HepG2 (cell line): ENCODE results near the gene TBC1D22A. TPM values are rescaled to one million over a fixed set of nuclear protein-coding genes. Genes with fewer than 3 reads are reported as not detected.

Experiments
- HOXA5 ChIP-seq: sonication (generic); formaldehyde crosslinking; IDR thresholded peaks from 2 replicates; pipeline ENCODE4 v1.4.0; 2020; ENCODE audit warnings: missing genetic modification reagents
- MYPOP ChIP-seq: sonication (generic); formaldehyde crosslinking; IDR thresholded peaks from 2 replicates; pipeline ENCODE4 v1.8.1; 2023; ENCODE audit warnings: mild to moderate bottlenecking, moderate library complexity, missing genetic modification reagents
- PHF5A ChIP-seq: IDR thresholded peaks from one replicate; pipeline ENCODE4 v1.6.1; 2018; ENCODE audit warnings: low read depth, missing genetic modification reagents; ENCODE audit not compliant: unreplicated experiment
- PLRG1 ChIP-seq: fragments of 450-650 bp; conservative IDR thresholded peaks from 2 replicates; pipeline ENCODE4 v1.6.1; 2016
- SIN3B ChIP-seq: fragments of 150-350 bp; IDR thresholded peaks from 2 replicates; pipeline ENCODE4 v1.6.1; 2014; ENCODE audit warnings: low read length
- SKI ChIP-seq: fragments of 450-650 bp; IDR thresholded peaks from one replicate; pipeline ENCODE4 v1.6.1; 2018; ENCODE audit warnings: mild to moderate bottlenecking; ENCODE audit not compliant: partially characterized antibody
- TBX3 ChIP-seq: fragments of 450-650 bp; IDR thresholded peaks from 2 replicates; pipeline ENCODE4 v1.6.1; 2017; ENCODE audit warnings: antibody characterized with exemption, mild to moderate bottlenecking, inconsistent platforms, borderline replicate concordance
- ZNF160 ChIP-seq: sonication (generic); formaldehyde crosslinking; IDR thresholded peaks from 2 replicates; pipeline ENCODE4 v1.8.0; 2022; ENCODE audit warnings: mild to moderate bottlenecking, inconsistent platforms, missing genetic modification reagents
- ZNF292 ChIP-seq: sonication (generic); formaldehyde crosslinking; IDR thresholded peaks from 2 replicates; pipeline ENCODE4 v1.8.1; 2022; ENCODE audit warnings: mild to moderate bottlenecking, low read depth, missing genetic modification reagents, borderline replicate concordance
- ZNF33B ChIP-seq: sonication (generic); formaldehyde crosslinking; IDR thresholded peaks from 2 replicates; pipeline ENCODE4 v1.5.1; 2020; ENCODE audit warnings: mild to moderate bottlenecking, missing genetic modification reagents
- ZNF451 ChIP-seq: sonication (generic); formaldehyde crosslinking; IDR thresholded peaks from 2 replicates; pipeline ENCODE4 v1.5.0; 2020; ENCODE audit warnings: mild to moderate bottlenecking, missing genetic modification reagents
- ZNF460 ChIP-seq: sonication (generic); formaldehyde crosslinking; IDR thresholded peaks from 2 replicates; pipeline ENCODE4 v1.5.1; 2020; ENCODE audit warnings: missing genetic modification reagents, mild to moderate bottlenecking, borderline replicate concordance
- ZNF75D ChIP-seq: sonication (generic); formaldehyde crosslinking; IDR thresholded peaks from 2 replicates; pipeline ENCODE4 v1.8.1; 2023; ENCODE audit warnings: missing genetic modification reagents, mild to moderate bottlenecking, borderline replicate concordance
- ZSCAN12 ChIP-seq: sonication (generic); formaldehyde crosslinking; IDR thresholded peaks from 2 replicates; pipeline ENCODE4 v1.9.0; 2021; ENCODE audit warnings: mild to moderate bottlenecking, missing genetic modification reagents
- ZXDC ChIP-seq: sonication (generic); formaldehyde crosslinking; IDR thresholded peaks from 2 replicates; pipeline ENCODE4 v1.5.0; 2020; ENCODE audit warnings: mild to moderate bottlenecking, missing genetic modification reagents
- polyA plus RNA-seq, 8 experiments: library from polyadenylated mRNA; depleted of rRNA in 3 of 8; stranded (reverse) in 7 of 8; unstranded in 1 of 8; fragments of >200 nt; fragmentation: Illumina TruSeq in 4 of 8; extraction: Trizol in 4 of 8; gene quantifications; 2 replicates each; pipeline versions ENCODE4 v1.2.1 to v1.2.3, GENCODE V29; 2011 to 2016; ENCODE audit warnings: low read depth in 4 of 8, missing spikeins in 1 of 8, mixed read lengths in 1 of 8; ENCODE audit not compliant: insufficient read depth in 1 of 8
- total RNA-seq, 5 experiments: library from RNA; depleted of rRNA; stranded (reverse); fragments of >200 nt; fragmentation: Illumina TruSeq; extraction: Trizol; gene quantifications; 2 replicates each; pipeline ENCODE4 v1.2.3, GENCODE V29; 2016; ENCODE audit warnings: low read depth in 1 of 5
- TF ChIP-seq, protein P1 (sequence below): sonication (generic); formaldehyde crosslinking; IDR thresholded peaks from 2 replicates; pipeline ENCODE4 v1.4.0; 2020; ENCODE audit warnings: missing genetic modification reagents, low read depth, mild to moderate bottlenecking, borderline replicate concordance
- TF ChIP-seq, protein P2 (sequence below): sonication (generic); formaldehyde crosslinking; IDR thresholded peaks from 2 replicates; pipeline ENCODE4 v1.9.0; 2021; ENCODE audit warnings: missing genetic modification reagents, mild to moderate bottlenecking, borderline replicate concordance
- TF ChIP-seq, protein P3 (sequence below): sonication (generic); formaldehyde crosslinking; IDR thresholded peaks from 2 replicates; pipeline ENCODE4 v1.4.0; 2020; ENCODE audit warnings: missing genetic modification reagents
- TF ChIP-seq, protein P4 (sequence below): sonication (generic); formaldehyde crosslinking; IDR thresholded peaks from 2 replicates; pipeline ENCODE4 v1.4.0; 2020; ENCODE audit warnings: missing genetic modification reagents

Gene TBC1D22A
- total and polyA plus RNA-seq, 2 of the 13 experiments (the other 11 are each of a cell fraction or from before 2014, with no cell fraction given), result 17.3 to 18.0 TPM

- peak; percentile 97; the same call in 1 of the 2 replicates for TF ChIP-seq ZNF33B (CRISPR knock-in tag)
- no peak for TF ChIP-seq ZNF75D
- no peak for TF ChIP-seq ZSCAN12 (CRISPR knock-in tag)
- TF ChIP-seq TBX3, result no peak
- 0 out of 2 replicates have a peak, but pooled peaks have one; percentile 50 for TF ChIP-seq ZXDC (CRISPR knock-in tag)
- TF ChIP-seq MYPOP (CRISPR knock-in tag), result peak; percentile 78
- TF ChIP-seq PLRG1, result no peak
- TF ChIP-seq SKI, result peak; percentile 53
- TF ChIP-seq HOXA5, result peak; percentile 90
- TF ChIP-seq PHF5A (CRISPR knock-in tag), result peak; percentile 75
- TF ChIP-seq ZNF292 (CRISPR knock-in tag), result no peak
- TF ChIP-seq ZNF160 (CRISPR knock-in tag), result no peak; the same call in 1 of the 2 replicates
- TF ChIP-seq, protein P1, sequence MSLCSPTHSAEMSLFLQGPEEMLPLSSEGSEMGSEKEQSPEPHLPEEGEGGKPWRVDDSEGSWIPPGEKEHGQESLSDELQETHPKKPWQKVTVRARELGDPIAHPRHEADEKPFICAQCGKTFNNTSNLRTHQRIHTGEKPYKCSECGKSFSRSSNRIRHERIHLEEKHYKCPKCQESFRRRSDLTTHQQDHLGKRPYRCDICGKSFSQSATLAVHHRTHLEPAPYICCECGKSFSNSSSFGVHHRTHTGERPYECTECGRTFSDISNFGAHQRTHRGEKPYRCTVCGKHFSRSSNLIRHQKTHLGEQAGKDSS (CRISPR knock-in tag), result peak; percentile 67; the same call in 1 of the 2 replicates
- TF ChIP-seq, protein P2, sequence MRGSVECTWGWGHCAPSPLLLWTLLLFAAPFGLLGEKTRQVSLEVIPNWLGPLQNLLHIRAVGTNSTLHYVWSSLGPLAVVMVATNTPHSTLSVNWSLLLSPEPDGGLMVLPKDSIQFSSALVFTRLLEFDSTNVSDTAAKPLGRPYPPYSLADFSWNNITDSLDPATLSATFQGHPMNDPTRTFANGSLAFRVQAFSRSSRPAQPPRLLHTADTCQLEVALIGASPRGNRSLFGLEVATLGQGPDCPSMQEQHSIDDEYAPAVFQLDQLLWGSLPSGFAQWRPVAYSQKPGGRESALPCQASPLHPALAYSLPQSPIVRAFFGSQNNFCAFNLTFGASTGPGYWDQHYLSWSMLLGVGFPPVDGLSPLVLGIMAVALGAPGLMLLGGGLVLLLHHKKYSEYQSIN, result no peak
- peak; percentile 85 for TF ChIP-seq SIN3B
- TF ChIP-seq, protein P3, sequence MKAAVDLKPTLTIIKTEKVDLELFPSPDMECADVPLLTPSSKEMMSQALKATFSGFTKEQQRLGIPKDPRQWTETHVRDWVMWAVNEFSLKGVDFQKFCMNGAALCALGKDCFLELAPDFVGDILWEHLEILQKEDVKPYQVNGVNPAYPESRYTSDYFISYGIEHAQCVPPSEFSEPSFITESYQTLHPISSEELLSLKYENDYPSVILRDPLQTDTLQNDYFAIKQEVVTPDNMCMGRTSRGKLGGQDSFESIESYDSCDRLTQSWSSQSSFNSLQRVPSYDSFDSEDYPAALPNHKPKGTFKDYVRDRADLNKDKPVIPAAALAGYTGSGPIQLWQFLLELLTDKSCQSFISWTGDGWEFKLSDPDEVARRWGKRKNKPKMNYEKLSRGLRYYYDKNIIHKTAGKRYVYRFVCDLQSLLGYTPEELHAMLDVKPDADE, result no peak
- TF ChIP-seq, protein P4, sequence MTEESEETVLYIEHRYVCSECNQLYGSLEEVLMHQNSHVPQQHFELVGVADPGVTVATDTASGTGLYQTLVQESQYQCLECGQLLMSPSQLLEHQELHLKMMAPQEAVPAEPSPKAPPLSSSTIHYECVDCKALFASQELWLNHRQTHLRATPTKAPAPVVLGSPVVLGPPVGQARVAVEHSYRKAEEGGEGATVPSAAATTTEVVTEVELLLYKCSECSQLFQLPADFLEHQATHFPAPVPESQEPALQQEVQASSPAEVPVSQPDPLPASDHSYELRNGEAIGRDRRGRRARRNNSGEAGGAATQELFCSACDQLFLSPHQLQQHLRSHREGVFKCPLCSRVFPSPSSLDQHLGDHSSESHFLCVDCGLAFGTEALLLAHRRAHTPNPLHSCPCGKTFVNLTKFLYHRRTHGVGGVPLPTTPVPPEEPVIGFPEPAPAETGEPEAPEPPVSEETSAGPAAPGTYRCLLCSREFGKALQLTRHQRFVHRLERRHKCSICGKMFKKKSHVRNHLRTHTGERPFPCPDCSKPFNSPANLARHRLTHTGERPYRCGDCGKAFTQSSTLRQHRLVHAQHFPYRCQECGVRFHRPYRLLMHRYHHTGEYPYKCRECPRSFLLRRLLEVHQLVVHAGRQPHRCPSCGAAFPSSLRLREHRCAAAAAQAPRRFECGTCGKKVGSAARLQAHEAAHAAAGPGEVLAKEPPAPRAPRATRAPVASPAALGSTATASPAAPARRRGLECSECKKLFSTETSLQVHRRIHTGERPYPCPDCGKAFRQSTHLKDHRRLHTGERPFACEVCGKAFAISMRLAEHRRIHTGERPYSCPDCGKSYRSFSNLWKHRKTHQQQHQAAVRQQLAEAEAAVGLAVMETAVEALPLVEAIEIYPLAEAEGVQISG (CRISPR knock-in tag), result peak; percentile 92
- no peak; the same call in 1 of the 2 replicates for TF ChIP-seq ZNF451 (CRISPR knock-in tag)
- no peak; the same call in 1 of the 2 replicates for TF ChIP-seq ZNF460
These were observed at the start of gene TBC1D22A (continued) for GRCh38 chr22:46762238-46763050.
